Liver (tissue), 9 donors: Measurements from ENCODE around the gene RPAP2. TPM values are rescaled to one million over a fixed set of nuclear protein-coding genes. Genes with fewer than 3 reads are reported as not detected.
"Not testable (repeated sequence)": the region's sequence is repeated elsewhere in the genome, so short reads cannot be mapped to it uniquely, and the experiment has no call there.

Source experiments
- DNase-seq: peaks from one replicate; pipeline ENCODE4 v3.0.0-alpha.2; 2017; ENCODE audit warnings: low spot score
- H3K27ac ChIP-seq, 2 donors: one replicate each; pipeline ENCODE4 v1.7.0; 2013; ENCODE audit warnings: inconsistent platforms in 2 of 2, low read length in 2 of 2, control low read depth in 1 of 2, low read depth in 1 of 2, mild to moderate bottlenecking in 1 of 2
- H3K27me3 ChIP-seq, 4 donors: one replicate each; pipeline versions ENCODE4 v1.6.1 to v1.7.0; 2013; ENCODE audit warnings: low read length in 3 of 4, inconsistent platforms in 1 of 4, mild to moderate bottlenecking in 1 of 4, moderate library complexity in 1 of 4; ENCODE audit not compliant: control insufficient read depth in 4 of 4, insufficient read depth in 4 of 4
- H3K36me3 ChIP-seq, 4 donors: one replicate each; pipeline versions ENCODE4 v1.6.1 to v1.7.0; 2013; ENCODE audit warnings: low read length in 3 of 4, mild to moderate bottlenecking in 3 of 4, low read depth in 1 of 4, moderate library complexity in 1 of 4; ENCODE audit not compliant: control insufficient read depth in 4 of 4, insufficient read depth in 3 of 4
- H3K4me1 ChIP-seq, 4 donors: one replicate each; pipeline versions ENCODE4 v1.6.1 to v1.7.0; 2013; ENCODE audit warnings: low read length in 3 of 4, mild to moderate bottlenecking in 3 of 4, moderate library complexity in 1 of 4; ENCODE audit not compliant: control insufficient read depth in 4 of 4, insufficient read depth in 4 of 4
- H3K4me3 ChIP-seq, 3 donors: one replicate each; pipeline versions ENCODE4 v1.6.1 to v1.7.0; 2013; ENCODE audit warnings: low read length in 3 of 3, control low read depth in 1 of 3, low read depth in 1 of 3, mild to moderate bottlenecking in 1 of 3
- H3K9ac ChIP-seq, 2 donors: one replicate each; pipeline ENCODE4 v1.7.0; 2013; ENCODE audit warnings: low read length in 2 of 2, mild to moderate bottlenecking in 2 of 2, moderate library complexity in 2 of 2, control low read depth in 1 of 2, low read depth in 1 of 2
- H3K9me3 ChIP-seq, 4 donors: one replicate each; pipeline versions ENCODE4 v1.6.1 to v1.7.0; 2013; ENCODE audit warnings: low read length in 3 of 4; ENCODE audit not compliant: control insufficient read depth in 4 of 4
- ATF3 ChIP-seq: IDR thresholded peaks from 2 replicates; pipeline ENCODE4 v1.6.1; 2016; ENCODE audit warnings: antibody characterized with exemption
- EGR1 ChIP-seq, 2 donors: IDR thresholded peaks; 2 replicates each; pipeline ENCODE4 v1.6.1; 2016 to 2018; ENCODE audit warnings: antibody characterized with exemption in 2 of 2, low read depth in 2 of 2
- FOXA1 ChIP-seq: IDR thresholded peaks from 2 replicates; pipeline ENCODE4 v1.6.1; 2016; ENCODE audit warnings: antibody characterized with exemption
- FOXA2 ChIP-seq: IDR thresholded peaks from 2 replicates; pipeline ENCODE4 v1.6.1; 2016; ENCODE audit warnings: antibody characterized with exemption
- GABPA ChIP-seq, 2 donors: IDR thresholded peaks in 1 of 2; conservative IDR thresholded peaks in 1 of 2; 2 replicates each; pipeline ENCODE4 v1.6.1; 2016; ENCODE audit warnings: antibody characterized with exemption in 2 of 2, mild to moderate bottlenecking in 1 of 2, moderate library complexity in 1 of 2
- HNF4A ChIP-seq, 2 donors: conservative IDR thresholded peaks; 2 replicates each; pipeline ENCODE4 v1.6.1; 2016; ENCODE audit warnings: antibody characterized with exemption in 2 of 2, mild to moderate bottlenecking in 2 of 2
- HNF4G ChIP-seq: IDR thresholded peaks from 2 replicates; pipeline ENCODE4 v1.6.1; 2016; ENCODE audit warnings: antibody characterized with exemption
- JUND ChIP-seq, 2 donors: IDR thresholded peaks; 2 replicates each; pipeline ENCODE4 v1.6.1; 2016; ENCODE audit warnings: antibody characterized with exemption in 2 of 2
- MAX ChIP-seq: IDR thresholded peaks from 2 replicates; pipeline ENCODE4 v1.6.1; 2016; ENCODE audit warnings: antibody characterized with exemption
- NR2F2 ChIP-seq: IDR thresholded peaks from 2 replicates; pipeline ENCODE4 v1.6.1; 2016; ENCODE audit warnings: antibody characterized with exemption
- RAD21 ChIP-seq, 2 donors: IDR thresholded peaks; 2 replicates each; pipeline ENCODE4 v1.6.1; 2016; ENCODE audit warnings: antibody characterized with exemption in 2 of 2, mild to moderate bottlenecking in 2 of 2
- RXRA ChIP-seq, 2 donors: IDR thresholded peaks; 2 replicates each; pipeline ENCODE4 v1.6.1; 2017 to 2018; ENCODE audit warnings: antibody characterized with exemption in 2 of 2, mild to moderate bottlenecking in 1 of 2
- SP1 ChIP-seq: IDR thresholded peaks from 2 replicates; pipeline ENCODE4 v1.6.1; 2018; ENCODE audit warnings: antibody characterized with exemption, mild to moderate bottlenecking
- TAF1 ChIP-seq: conservative IDR thresholded peaks from 2 replicates; pipeline ENCODE4 v1.6.1; 2016; ENCODE audit warnings: antibody characterized with exemption, mild to moderate bottlenecking
- YY1 ChIP-seq: IDR thresholded peaks from 2 replicates; pipeline ENCODE4 v1.6.1; 2016; ENCODE audit warnings: antibody characterized with exemption, mild to moderate bottlenecking
- WGBS: extraction: QIAGEN DNeasy Blood & Tissue Kit; methylation state at CpG from one replicate; pipeline ENCODE4 v1.1.7; 2013; 5-methylcytosine and 5-hydroxymethylcytosine counted together
- polyA plus RNA-seq, 2 donors: library from polyadenylated mRNA; stranded (reverse) in 1 of 2; unstranded in 1 of 2; fragments of 200-250 nt in 1 of 2; fragments of >200 nt in 1 of 2; fragmentation: Nextera tagmentation in 1 of 2; extraction: Ambion mirVana in 1 of 2; gene quantifications; one replicate each; pipeline versions ENCODE4 v1.2.1 to v1.2.3, GENCODE V29; 2013 to 2015
- total RNA-seq, 2 donors: library from RNA; depleted of rRNA; stranded (reverse); fragments of >200 nt; gene quantifications; one replicate each; pipeline ENCODE4 v1.2.3, GENCODE V29; 2014
- TF ChIP-seq, protein P1 (sequence below): fragments of 150-350 bp; IDR thresholded peaks from 2 replicates; pipeline ENCODE4 v1.5.1; 2017; ENCODE audit warnings: improper control_type of control experiment, low read depth, low read length; ENCODE audit not compliant: missing input control
- TF ChIP-seq, protein P2 (sequence below): IDR thresholded peaks from 2 replicates; pipeline ENCODE4 v1.6.1; 2016; ENCODE audit warnings: antibody characterized with exemption
- donor health status: healthy.
- donor health status: healthy.
- donor health status: healthy.
- donor health status: healthy.
- donor health status: healthy.

The RPAP2 gene
- total and polyA plus RNA-seq, 4 donors, result 2.7 to 8.6 (median 4.4) TPM

- Histone ChIP-seq H3K36me3 (peaks cover 0 to 8% (median 4%) of the 10 kb centered on the region in 4 donors), H3K4me1 (no peaks in the 10 kb centered on the region), H3K9ac (no peak overlapping the region), H3K27me3 (no peaks in the 10 kb centered on the region), H3K9me3 (peaks cover 0 to 2% (median under 1%) of the 10 kb centered on the region in 4 donors), H3K27ac (no peak overlapping the region), H3K4me3 (no peak overlapping the region)
- 92% methylated on average over 2 of the region's 2 CpGs for WGBS
- no peak for DNase-seq
- TF ChIP-seq FOXA1 (no peak), JUND (IDR thresholded peaks at IDR 0.05) (no peak), HNF4A (conservative IDR thresholded peaks at IDR 0.05) (no peak), GABPA (IDR thresholded peaks at IDR 0.05 in 1 of 2, conservative IDR thresholded peaks at IDR 0.05 in 1 of 2) (no peak), ATF3 (no peak), FOXA2 (no peak), MAX (no peak), SP1 (no peak), NR2F2 (no peak), RXRA (IDR thresholded peaks at IDR 0.05) (no peak), HNF4G (no peak), RAD21 (IDR thresholded peaks at IDR 0.05) (no peak), EGR1 (IDR thresholded peaks at IDR 0.05; ENCODE audit: low read depth in 2 of 2) (no peak), TAF1 (no peak), YY1 (no peak)
- TF ChIP-seq, protein P1, sequence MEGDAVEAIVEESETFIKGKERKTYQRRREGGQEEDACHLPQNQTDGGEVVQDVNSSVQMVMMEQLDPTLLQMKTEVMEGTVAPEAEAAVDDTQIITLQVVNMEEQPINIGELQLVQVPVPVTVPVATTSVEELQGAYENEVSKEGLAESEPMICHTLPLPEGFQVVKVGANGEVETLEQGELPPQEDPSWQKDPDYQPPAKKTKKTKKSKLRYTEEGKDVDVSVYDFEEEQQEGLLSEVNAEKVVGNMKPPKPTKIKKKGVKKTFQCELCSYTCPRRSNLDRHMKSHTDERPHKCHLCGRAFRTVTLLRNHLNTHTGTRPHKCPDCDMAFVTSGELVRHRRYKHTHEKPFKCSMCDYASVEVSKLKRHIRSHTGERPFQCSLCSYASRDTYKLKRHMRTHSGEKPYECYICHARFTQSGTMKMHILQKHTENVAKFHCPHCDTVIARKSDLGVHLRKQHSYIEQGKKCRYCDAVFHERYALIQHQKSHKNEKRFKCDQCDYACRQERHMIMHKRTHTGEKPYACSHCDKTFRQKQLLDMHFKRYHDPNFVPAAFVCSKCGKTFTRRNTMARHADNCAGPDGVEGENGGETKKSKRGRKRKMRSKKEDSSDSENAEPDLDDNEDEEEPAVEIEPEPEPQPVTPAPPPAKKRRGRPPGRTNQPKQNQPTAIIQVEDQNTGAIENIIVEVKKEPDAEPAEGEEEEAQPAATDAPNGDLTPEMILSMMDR, result no peak
- TF ChIP-seq, protein P2, sequence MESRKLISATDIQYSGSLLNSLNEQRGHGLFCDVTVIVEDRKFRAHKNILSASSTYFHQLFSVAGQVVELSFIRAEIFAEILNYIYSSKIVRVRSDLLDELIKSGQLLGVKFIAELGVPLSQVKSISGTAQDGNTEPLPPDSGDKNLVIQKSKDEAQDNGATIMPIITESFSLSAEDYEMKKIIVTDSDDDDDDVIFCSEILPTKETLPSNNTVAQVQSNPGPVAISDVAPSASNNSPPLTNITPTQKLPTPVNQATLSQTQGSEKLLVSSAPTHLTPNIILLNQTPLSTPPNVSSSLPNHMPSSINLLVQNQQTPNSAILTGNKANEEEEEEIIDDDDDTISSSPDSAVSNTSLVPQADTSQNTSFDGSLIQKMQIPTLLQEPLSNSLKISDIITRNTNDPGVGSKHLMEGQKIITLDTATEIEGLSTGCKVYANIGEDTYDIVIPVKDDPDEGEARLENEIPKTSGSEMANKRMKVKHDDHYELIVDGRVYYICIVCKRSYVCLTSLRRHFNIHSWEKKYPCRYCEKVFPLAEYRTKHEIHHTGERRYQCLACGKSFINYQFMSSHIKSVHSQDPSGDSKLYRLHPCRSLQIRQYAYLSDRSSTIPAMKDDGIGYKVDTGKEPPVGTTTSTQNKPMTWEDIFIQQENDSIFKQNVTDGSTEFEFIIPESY, result no peak
These were observed 82.0 kb downstream of the RPAP2 start for GRCh38 chr1:92380867-92381266.

DNA sequence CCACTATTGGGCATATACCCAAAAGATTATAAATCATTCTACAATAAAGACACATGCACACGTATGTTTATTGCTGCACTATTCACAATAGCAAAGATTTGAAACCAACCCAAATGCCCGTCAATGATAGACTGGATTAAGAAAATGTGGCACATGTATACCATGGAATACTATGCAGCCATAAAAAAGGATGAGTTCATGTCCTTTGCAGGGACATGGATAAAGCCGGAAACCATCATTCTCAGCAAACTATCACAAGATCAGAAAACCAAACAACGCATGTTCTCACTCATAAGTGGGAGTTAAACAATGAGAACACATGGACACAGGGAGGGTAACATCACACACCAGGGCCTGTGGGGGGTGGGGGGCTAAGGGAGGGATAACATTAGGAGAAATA, 95.1 kb downstream of the RPAP2 start:
- not testable (repeated sequence) for H3K9ac ChIP-seq, H3K9me3 ChIP-seq, H3K36me3 ChIP-seq, H3K4me1 ChIP-seq, H3K4me3 ChIP-seq, H3K27me3 ChIP-seq, DNase-seq, H3K27ac ChIP-seq
- 98% methylated on average over 4 of the region's 4 CpGs for WGBS

DNA sequence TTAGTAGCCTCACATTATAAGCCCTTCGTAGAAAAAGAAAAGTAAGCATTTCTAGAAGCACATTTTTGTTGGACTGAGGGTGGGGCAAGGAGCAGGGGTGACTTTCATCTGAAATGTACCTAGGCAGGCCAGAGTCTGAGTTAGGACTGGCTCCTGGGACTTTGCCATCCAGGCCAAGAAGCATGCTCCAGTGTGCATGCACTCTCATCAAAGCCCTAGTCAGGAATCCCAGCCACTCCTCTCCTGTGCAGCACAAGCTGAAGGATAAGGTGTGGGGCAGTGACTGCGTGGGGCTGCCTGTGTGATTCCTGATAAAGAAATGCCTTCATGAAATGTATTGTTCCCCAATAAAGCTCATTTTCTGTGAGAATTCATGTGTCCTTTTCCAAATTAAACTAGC, 99.7 kb downstream of the RPAP2 start:
- Histone ChIP-seq H3K9me3 (peaks cover 0 to 15% (median 5%) of the 10 kb centered on the region in 4 donors), H3K36me3 (no peaks in the 10 kb centered on the region), H3K4me3 (no peak overlapping the region), H3K4me1 (no peaks in the 10 kb centered on the region), H3K27me3 (no peaks in the 10 kb centered on the region), H3K9ac (no peak overlapping the region), H3K27ac (no peak overlapping the region)
- no peak for DNase-seq
- WGBS, result 96% methylated on average over 2 of the region's 2 CpGs
- no peak for TF ChIP-seq MAX
- TF ChIP-seq, protein P1, result no peak
- no peak for TF ChIP-seq JUND (IDR thresholded peaks at IDR 0.05)
- TF ChIP-seq FOXA1, result no peak
- no peak for TF ChIP-seq HNF4G
- TF ChIP-seq, protein P2, result no peak
- TF ChIP-seq RXRA (IDR thresholded peaks at IDR 0.05), result no peak
- no peak for TF ChIP-seq TAF1
- no peak for TF ChIP-seq EGR1 (IDR thresholded peaks at IDR 0.05; ENCODE audit: low read depth in 2 of 2)
- TF ChIP-seq FOXA2, result no peak
- TF ChIP-seq GABPA (IDR thresholded peaks at IDR 0.05 in 1 of 2, conservative IDR thresholded peaks at IDR 0.05 in 1 of 2), result no peak
- no peak for TF ChIP-seq YY1
